Non-pigmented ciliary epithelial cell (primary cell): Measurements from ENCODE around the gene DACT3.
A peak's percentile ranks its signal among the peaks of the same experiment; 100 is the strongest.
"Not testable (repeated sequence)": the region's sequence is repeated elsewhere in the genome, so short reads cannot be mapped to it uniquely, and the experiment has no call there.

Source experiments
- DNase-seq: peaks from one replicate; pipeline ENCODE4 v3.0.0-alpha.2; 2010; ENCODE audit warnings: low read depth

DACT3 gene

GRCh38 chr19:46634045-46634655 lies 26.8 kb downstream of the DACT3 start:
- peak; percentile 60 for DNase-seq

GRCh38 chr19:46633130-46633529 lies 27.9 kb downstream of the DACT3 start:
- DNase-seq = no peak

GRCh38 chr19:46631481-46631880 lies 29.5 kb downstream of the DACT3 start:
- no peak for DNase-seq

GRCh38 chr19:46630586-46631205 lies 30.3 kb downstream of the DACT3 start:
- no peak for DNase-seq

GRCh38 chr19:46629546-46630025 lies 31.4 kb downstream of the DACT3 start:
- DNase-seq = no peak

GRCh38 chr19:46628970-46629369 lies 32.0 kb downstream of the DACT3 start:
- DNase-seq = not testable (repeated sequence)

- no peak for DNase-seq
Measured at GRCh38 chr19:46626446-46626845, 34.5 kb downstream of the DACT3 start.

GRCh38 chr19:46625731-46626130 lies 35.3 kb downstream of the DACT3 start:
- DNase-seq = no peak

GRCh38 chr19:46624958-46625661 lies 35.9 kb downstream of the DACT3 start, which contains the start of gene PTGIR:
Gene PTGIR, minus strand, starts transcription at chr19:46625089. Its CDS starts 864 bp downstream, at chr19:46624225.
- no peak for DNase-seq

- no peak for DNase-seq
Measured at GRCh38 chr19:46623915-46624502, 37.0 kb downstream of the DACT3 start.

- DNase-seq = no peak
Measured at GRCh38 chr19:46622118-46622446, 38.9 kb downstream of the DACT3 start.

- no peak for DNase-seq
Measured at GRCh38 chr19:46621191-46622117, 39.5 kb downstream of the DACT3 start.

GRCh38 chr19:46620716-46621115 lies 40.3 kb downstream of the DACT3 start:
- no peak for DNase-seq

- no peak for DNase-seq
Measured at GRCh38 chr19:46620267-46620666, 40.7 kb downstream of the DACT3 start.

- DNase-seq = no peak
Measured at GRCh38 chr19:46618670-46619231, 42.2 kb downstream of the DACT3 start.

GRCh38 chr19:46617601-46618000 lies 43.4 kb downstream of the DACT3 start:
- no peak for DNase-seq

GRCh38 chr19:46616631-46617322 lies 44.2 kb downstream of the DACT3 start:
- no peak for DNase-seq

GRCh38 chr19:46615966-46616365 lies 45.0 kb downstream of the DACT3 start:
- no peak for DNase-seq

- DNase-seq = no peak
Measured at GRCh38 chr19:46614114-46614722, 46.8 kb downstream of the DACT3 start.

- DNase-seq = no peak
Measured at GRCh38 chr19:46613525-46613924, 47.5 kb downstream of the DACT3 start.
